ENCODE measurements around the gene CGB5.

The CGB5 gene

DNA sequence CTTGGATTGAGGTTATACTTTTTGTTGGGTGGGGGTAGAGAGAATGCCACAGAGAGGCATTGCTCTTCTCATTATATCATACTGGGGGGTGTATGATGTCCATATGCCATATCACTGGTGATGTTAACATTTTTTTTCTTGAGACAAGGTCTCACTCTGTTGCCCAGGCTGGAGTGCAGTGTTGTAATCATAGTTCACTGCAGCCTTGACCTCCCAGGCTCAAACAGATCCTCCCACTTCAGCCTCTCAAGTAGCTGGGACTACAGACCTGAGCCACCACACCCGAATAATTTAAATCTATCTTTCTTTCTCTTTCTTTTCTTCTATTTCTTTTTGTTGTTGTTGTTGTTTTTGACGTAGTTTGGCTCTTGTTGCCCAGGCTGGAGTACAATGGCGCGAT lies 36.7 kb downstream of the CGB5 start:
- Histone ChIP-seq H3K4me3 (ENCODE audit: low read depth, low read length) (no peak overlapping the region), H3K27ac (no peak overlapping the region), H3K36me3 (replicated peaks) (no peaks in the 10 kb centered on the region), H3K27me3 (replicated peaks) (no peaks in the 10 kb centered on the region)
- TF ChIP-seq, protein P1, sequence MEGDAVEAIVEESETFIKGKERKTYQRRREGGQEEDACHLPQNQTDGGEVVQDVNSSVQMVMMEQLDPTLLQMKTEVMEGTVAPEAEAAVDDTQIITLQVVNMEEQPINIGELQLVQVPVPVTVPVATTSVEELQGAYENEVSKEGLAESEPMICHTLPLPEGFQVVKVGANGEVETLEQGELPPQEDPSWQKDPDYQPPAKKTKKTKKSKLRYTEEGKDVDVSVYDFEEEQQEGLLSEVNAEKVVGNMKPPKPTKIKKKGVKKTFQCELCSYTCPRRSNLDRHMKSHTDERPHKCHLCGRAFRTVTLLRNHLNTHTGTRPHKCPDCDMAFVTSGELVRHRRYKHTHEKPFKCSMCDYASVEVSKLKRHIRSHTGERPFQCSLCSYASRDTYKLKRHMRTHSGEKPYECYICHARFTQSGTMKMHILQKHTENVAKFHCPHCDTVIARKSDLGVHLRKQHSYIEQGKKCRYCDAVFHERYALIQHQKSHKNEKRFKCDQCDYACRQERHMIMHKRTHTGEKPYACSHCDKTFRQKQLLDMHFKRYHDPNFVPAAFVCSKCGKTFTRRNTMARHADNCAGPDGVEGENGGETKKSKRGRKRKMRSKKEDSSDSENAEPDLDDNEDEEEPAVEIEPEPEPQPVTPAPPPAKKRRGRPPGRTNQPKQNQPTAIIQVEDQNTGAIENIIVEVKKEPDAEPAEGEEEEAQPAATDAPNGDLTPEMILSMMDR (IDR thresholded peaks at IDR 0.05; ENCODE audit: low read depth, low read length, missing control alignments) = no peak
- no peak for DNase-seq
- in situ Hi-C loops (cut with HindIII; ENCODE audit: low pct_ligation_motif_present, low sequenced_read_pairs) = no loop called here

DNA sequence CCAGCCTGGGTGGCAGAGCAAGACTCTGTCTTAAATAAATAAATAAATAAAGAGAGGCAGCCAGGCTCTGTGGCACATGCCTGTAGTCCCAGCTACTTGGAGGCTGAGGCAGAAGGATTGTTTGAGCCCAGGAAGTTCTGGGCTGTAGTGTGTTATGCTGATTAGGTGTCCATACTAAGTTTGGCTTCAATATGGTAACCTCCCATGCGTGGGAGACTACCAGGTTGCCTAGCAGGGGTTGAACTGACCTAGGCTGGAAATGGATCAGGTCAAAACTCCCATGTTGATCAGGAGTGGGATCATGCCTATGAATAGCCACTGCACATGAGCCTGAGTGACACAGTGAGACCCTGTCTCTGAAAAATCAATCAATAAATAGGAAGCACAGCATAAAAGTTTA lies 37.6 kb downstream of the CGB5 start:
- Histone ChIP-seq H3K4me3 (ENCODE audit: low read depth, low read length) (no peak overlapping the region), H3K36me3 (replicated peaks) (peaks cover under 1% of the 10 kb centered on the region), H3K27me3 (replicated peaks) (no peaks in the 10 kb centered on the region), H3K27ac (no peak overlapping the region)
- in situ Hi-C loops (cut with HindIII; ENCODE audit: low pct_ligation_motif_present, low sequenced_read_pairs) = no loop called here
- TF ChIP-seq, protein P1 (IDR thresholded peaks at IDR 0.05; ENCODE audit: low read depth, low read length, missing control alignments) = no peak
- DNase-seq = no peak

DNA sequence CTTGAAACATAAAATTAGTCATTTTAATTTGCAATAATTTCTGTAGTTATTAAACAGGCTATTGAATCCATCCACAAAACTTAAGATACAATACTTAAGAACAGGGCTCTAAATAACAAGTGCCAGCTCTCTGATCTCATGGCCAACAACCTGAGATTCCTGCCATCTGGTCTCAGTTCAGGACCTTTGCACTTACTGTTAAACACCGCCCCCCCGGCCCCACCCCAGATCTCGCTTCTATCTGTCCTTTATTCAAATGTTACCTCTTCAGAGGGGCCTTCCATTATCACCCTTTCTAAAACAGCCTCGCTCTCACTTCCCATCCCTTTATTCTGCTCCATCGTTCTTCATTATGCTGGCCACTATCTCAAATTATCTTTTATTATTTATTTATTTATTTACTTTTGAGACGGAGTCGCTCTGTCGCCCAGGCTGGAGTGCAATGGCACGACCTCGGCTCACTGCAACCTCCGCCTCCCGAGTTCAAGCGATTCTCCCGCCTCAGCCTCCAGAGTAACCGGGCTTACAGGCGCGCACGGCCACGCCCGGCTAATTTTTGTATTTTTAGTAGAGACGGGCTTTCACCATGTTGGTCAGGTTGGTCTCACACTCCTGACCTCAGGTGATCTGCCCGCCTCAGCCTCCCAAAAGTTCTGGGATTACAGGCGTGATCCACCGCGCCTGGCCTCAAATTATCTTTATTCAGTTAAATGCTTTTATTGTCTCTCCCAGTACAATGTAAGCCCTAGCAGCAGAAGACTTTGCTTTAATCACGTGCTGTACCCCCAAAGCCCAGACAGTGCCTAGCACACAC lies 40.8 kb downstream of the CGB5 start:
- H3K36me3 ChIP-seq (replicated peaks) = peaks cover 24% of the 10 kb centered on the region
- no peaks in the 10 kb centered on the region for H3K27me3 ChIP-seq (replicated peaks)
- TF ChIP-seq, protein P1 (IDR thresholded peaks at IDR 0.05; ENCODE audit: low read depth, low read length, missing control alignments) = no peak
- H3K27ac ChIP-seq = peak overlapping the region; percentile 86
- in situ Hi-C loops (cut with HindIII; ENCODE audit: low pct_ligation_motif_present, low sequenced_read_pairs) = no loop called here
- DNase-seq = no peak
- peak overlapping the region; percentile 96 for H3K4me3 ChIP-seq (ENCODE audit: low read depth, low read length)

DNA sequence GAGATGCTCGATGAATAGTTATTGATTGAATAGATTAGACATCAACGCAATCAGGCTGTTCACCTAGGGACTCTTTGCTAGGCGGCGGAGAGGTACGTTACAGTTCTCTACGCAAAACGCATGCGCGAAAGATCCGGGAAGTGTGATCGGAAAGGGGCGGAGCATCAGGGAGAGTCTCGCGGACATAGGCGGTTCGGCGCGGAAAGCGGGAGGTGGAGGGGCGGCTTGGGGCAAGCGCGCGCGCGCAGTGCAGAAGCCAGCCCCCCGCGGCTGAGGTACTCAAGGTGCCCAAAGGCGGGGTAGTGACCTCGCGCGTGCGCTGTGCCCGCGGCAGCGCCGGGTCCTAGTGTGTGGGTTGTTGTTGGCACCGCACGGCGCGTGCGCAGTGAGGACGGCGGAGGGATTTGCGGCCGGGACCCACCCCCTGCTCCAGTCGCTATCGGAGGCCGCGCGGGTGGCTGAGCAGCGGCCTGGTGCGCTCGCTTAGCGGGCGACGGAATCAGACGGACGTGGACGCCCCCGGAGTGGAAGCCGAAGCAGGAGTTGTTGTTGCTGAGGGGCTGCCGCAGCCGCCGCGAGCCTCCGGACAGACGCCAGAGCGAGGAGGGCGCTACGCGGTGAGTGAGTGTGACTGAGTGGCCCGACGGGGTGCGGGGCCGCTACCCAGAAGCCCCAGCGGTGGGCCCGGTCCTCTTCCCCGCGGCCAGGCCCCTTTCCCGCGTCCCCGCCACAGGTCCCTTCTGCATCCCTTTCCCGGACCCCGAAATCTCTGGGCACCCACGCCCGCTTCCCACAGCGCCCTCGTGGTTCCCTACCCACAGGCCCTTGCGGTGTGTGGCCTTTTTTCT lies 41.6 kb downstream of the CGB5 start, which contains the start of gene SNRNP70:
SNRNP70 (plus strand) TSS at position 432 of the 848 bp plus-strand sequence. CDS start 964 bp downstream, outside the sequence.
- peak within 1 kb of the TSS; percentile 86 for H3K27ac ChIP-seq
- H3K4me3 ChIP-seq (ENCODE audit: low read depth, low read length) = peak within 1 kb of the TSS; percentile 96
- in situ Hi-C loops (cut with HindIII; ENCODE audit: low pct_ligation_motif_present, low sequenced_read_pairs) = no loop called here
- TF ChIP-seq, protein P1 (IDR thresholded peaks at IDR 0.05; ENCODE audit: low read depth, low read length, missing control alignments) = no peak
- H3K27me3 ChIP-seq (replicated peaks) = no peaks in the 10 kb centered on the region
- DNase-seq = peak; percentile 99
- peaks cover 28% of the 10 kb centered on the region for H3K36me3 ChIP-seq (replicated peaks)

DNA sequence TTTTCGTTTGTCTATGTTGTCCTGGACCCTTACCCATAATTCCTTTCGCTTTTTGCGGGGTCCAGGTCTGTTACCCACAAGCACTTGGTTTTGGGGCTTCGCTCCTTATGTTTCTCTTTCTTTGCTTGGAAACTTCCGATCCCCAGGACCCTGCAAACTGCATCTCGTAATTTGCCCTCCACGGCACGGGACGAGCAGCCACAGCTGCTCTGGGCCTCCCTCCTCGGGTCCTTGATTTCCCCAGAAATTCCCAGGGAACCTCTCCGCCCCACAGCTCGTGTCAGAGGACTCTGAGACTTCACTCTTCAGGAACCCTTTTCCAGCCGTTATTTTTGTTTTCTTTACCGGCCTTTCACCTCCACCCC lies 42.2 kb downstream of the CGB5 start:
- peaks cover 34% of the 10 kb centered on the region for H3K36me3 ChIP-seq (replicated peaks)
- in situ Hi-C loops (cut with HindIII; ENCODE audit: low pct_ligation_motif_present, low sequenced_read_pairs) = no loop called here
- peak overlapping the region; percentile 96 for H3K4me3 ChIP-seq (ENCODE audit: low read depth, low read length)
- TF ChIP-seq, protein P1 (IDR thresholded peaks at IDR 0.05; ENCODE audit: low read depth, low read length, missing control alignments) = no peak
- no peaks in the 10 kb centered on the region for H3K27me3 ChIP-seq (replicated peaks)
- peak overlapping the region; percentile 86 for H3K27ac ChIP-seq
- DNase-seq = no peak

All from brain microvascular endothelial cell (primary cell).